Mucosa of stomach (tissue), 1 donor: Measurements from ENCODE around the gene IQSEC3.

Experiments used
- H3K27me3 ChIP-seq: one replicate; pipeline ENCODE4 v1.7.0; 2013; ENCODE audit warnings: mild to moderate bottlenecking, low read length; ENCODE audit not compliant: control insufficient read depth, insufficient read depth
- H3K36me3 ChIP-seq: one replicate; pipeline ENCODE4 v1.7.0; 2013; ENCODE audit warnings: low read length; ENCODE audit not compliant: control insufficient read depth, insufficient read depth
- H3K4me1 ChIP-seq: one replicate; pipeline ENCODE4 v1.7.0; 2013; ENCODE audit warnings: mild to moderate bottlenecking, low read length; ENCODE audit not compliant: control insufficient read depth, insufficient read depth
- H3K4me3 ChIP-seq: one replicate; pipeline ENCODE4 v1.7.0; 2013; ENCODE audit warnings: low read length
- H3K9ac ChIP-seq: one replicate; pipeline ENCODE4 v1.7.0; 2013; ENCODE audit warnings: mild to moderate bottlenecking, low read length, moderate library complexity
- H3K9me3 ChIP-seq: one replicate; pipeline ENCODE4 v1.7.0; 2013; ENCODE audit warnings: mild to moderate bottlenecking, low read length, moderate library complexity; ENCODE audit not compliant: control insufficient read depth
- donor health status: Pancreatic carcinoma.

IQSEC3 gene

GRCh38 chr12:175759-176158 is 109.2 kb downstream of the IQSEC3 start:
- Histone ChIP-seq H3K36me3 (no peaks in the 10 kb centered on the region), H3K27me3 (peaks cover 30% of the 10 kb centered on the region), H3K4me3 (no peak overlapping the region), H3K9me3 (no peaks in the 10 kb centered on the region), H3K9ac (no peak overlapping the region), H3K4me1 (peaks cover 42% of the 10 kb centered on the region)

GRCh38 chr12:176321-177181 is 110.0 kb downstream of the IQSEC3 start:
- Histone ChIP-seq H3K36me3 (no peaks in the 10 kb centered on the region), H3K4me3 (no peak overlapping the region), H3K4me1 (peaks cover 40% of the 10 kb centered on the region), H3K27me3 (peaks cover 30% of the 10 kb centered on the region), H3K9me3 (no peaks in the 10 kb centered on the region), H3K9ac (no peak overlapping the region)

- H3K9me3 ChIP-seq: no peaks in the 10 kb centered on the region
- peaks cover 31% of the 10 kb centered on the region for H3K27me3 ChIP-seq
- H3K9ac ChIP-seq: no peak overlapping the region
- H3K4me3 ChIP-seq: no peak overlapping the region
- H3K36me3 ChIP-seq: no peaks in the 10 kb centered on the region
- H3K4me1 ChIP-seq: peaks cover 34% of the 10 kb centered on the region
These were observed 110.9 kb downstream of the IQSEC3 start for GRCh38 chr12:177336-177979.

GRCh38 chr12:177980-178828 is 111.6 kb downstream of the IQSEC3 start:
- Histone ChIP-seq H3K4me3 (no peak overlapping the region), H3K4me1 (peaks cover 28% of the 10 kb centered on the region), H3K9me3 (no peaks in the 10 kb centered on the region), H3K36me3 (no peaks in the 10 kb centered on the region), H3K27me3 (peaks cover 26% of the 10 kb centered on the region), H3K9ac (no peak overlapping the region)

- H3K4me1 ChIP-seq: peaks cover 25% of the 10 kb centered on the region
- H3K9ac ChIP-seq: no peak overlapping the region
- H3K27me3 ChIP-seq: peaks cover 20% of the 10 kb centered on the region
- H3K36me3 ChIP-seq: no peaks in the 10 kb centered on the region
- H3K4me3 ChIP-seq: no peak overlapping the region
- H3K9me3 ChIP-seq: no peaks in the 10 kb centered on the region
These were observed 112.2 kb downstream of the IQSEC3 start for GRCh38 chr12:178829-179109.

- Histone ChIP-seq H3K4me3 (no peak overlapping the region), H3K27me3 (peaks cover 15% of the 10 kb centered on the region), H3K36me3 (no peaks in the 10 kb centered on the region), H3K9ac (no peak overlapping the region), H3K9me3 (no peaks in the 10 kb centered on the region), H3K4me1 (peaks cover 22% of the 10 kb centered on the region)
These were observed 112.7 kb downstream of the IQSEC3 start for GRCh38 chr12:179131-179884.

GRCh38 chr12:179885-180284 is 113.3 kb downstream of the IQSEC3 start:
- no peak overlapping the region for H3K9ac ChIP-seq
- H3K4me3 ChIP-seq: no peak overlapping the region
- peaks cover 22% of the 10 kb centered on the region for H3K4me1 ChIP-seq
- no peaks in the 10 kb centered on the region for H3K9me3 ChIP-seq
- H3K27me3 ChIP-seq: peaks cover 15% of the 10 kb centered on the region
- no peaks in the 10 kb centered on the region for H3K36me3 ChIP-seq

- Histone ChIP-seq H3K9ac (no peak overlapping the region), H3K4me1 (peaks cover 22% of the 10 kb centered on the region), H3K36me3 (no peaks in the 10 kb centered on the region), H3K9me3 (no peaks in the 10 kb centered on the region), H3K27me3 (peaks cover 15% of the 10 kb centered on the region), H3K4me3 (no peak overlapping the region)
These were observed 113.9 kb downstream of the IQSEC3 start for GRCh38 chr12:180445-180844.

- Histone ChIP-seq H3K9me3 (no peaks in the 10 kb centered on the region), H3K4me3 (no peak overlapping the region), H3K9ac (no peak overlapping the region), H3K4me1 (peaks cover 8% of the 10 kb centered on the region), H3K27me3 (peaks cover 15% of the 10 kb centered on the region), H3K36me3 (no peaks in the 10 kb centered on the region)
These were observed 115.4 kb downstream of the IQSEC3 start for GRCh38 chr12:181921-182320.

- peaks cover 5% of the 10 kb centered on the region for H3K4me1 ChIP-seq
- no peak overlapping the region for H3K4me3 ChIP-seq
- H3K36me3 ChIP-seq: no peaks in the 10 kb centered on the region
- H3K9me3 ChIP-seq: no peaks in the 10 kb centered on the region
- peaks cover 15% of the 10 kb centered on the region for H3K27me3 ChIP-seq
- H3K9ac ChIP-seq: no peak overlapping the region
These were observed 115.9 kb downstream of the IQSEC3 start for GRCh38 chr12:182381-182892.

- Histone ChIP-seq H3K9ac (no peak overlapping the region), H3K9me3 (no peaks in the 10 kb centered on the region), H3K27me3 (peaks cover 14% of the 10 kb centered on the region)
These were observed 118.4 kb downstream of the IQSEC3 start for GRCh38 chr12:184811-185575.

More at GRCh38 chr12:184811-185575, 118.4 kb downstream of the IQSEC3 start:
- H3K4me3 ChIP-seq: no peak overlapping the region
- H3K4me1 ChIP-seq: peaks cover 11% of the 10 kb centered on the region
- H3K36me3 ChIP-seq: no peaks in the 10 kb centered on the region
